NCI-H146 (cell line): ENCODE results near the gene RBBP6.

ENCODE experiments used
- DNase-seq: peaks from one replicate; lab custom pipeline; 2025; lab: John Stamatoyannopoulos, UW

The RBBP6 gene

DNA sequence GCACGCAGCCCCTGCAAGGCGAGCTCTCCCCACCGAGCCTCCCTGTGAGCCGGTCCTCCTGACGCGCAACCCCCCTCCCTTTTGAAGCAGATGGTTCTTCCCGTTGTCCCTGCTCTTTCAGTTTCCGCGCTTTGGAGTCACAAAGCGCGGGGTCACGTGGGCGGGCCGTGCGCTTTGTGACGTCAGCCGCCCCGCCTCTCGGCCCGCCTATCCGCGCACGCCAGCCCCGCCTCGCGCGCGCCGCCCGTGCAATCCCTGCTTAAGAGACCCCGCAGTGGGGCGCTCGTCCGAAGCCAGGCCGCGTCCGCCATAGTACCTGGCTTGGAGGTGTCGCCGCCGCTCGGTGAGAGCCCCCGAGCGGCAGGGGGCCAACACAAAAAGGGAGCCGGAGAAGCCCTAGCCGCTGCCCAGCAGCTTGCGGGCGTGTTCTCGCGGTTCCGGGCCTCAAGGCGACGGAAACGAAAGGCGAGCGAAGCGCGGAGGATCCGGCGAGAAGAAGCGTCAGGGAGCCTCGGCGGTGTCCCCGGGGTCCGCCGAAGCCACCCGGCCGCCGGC lies at the start of gene RBBP6:
Gene RBBP6 (plus strand): TSS at position 272 of the 555 bp plus-strand sequence. CDS start 1,061 bp downstream, outside the sequence.
- peak; percentile 97 for DNase-seq

- DNase-seq, result no peak
Observed at GRCh38 chr16:24490866-24491265, 48.5 kb upstream of the RBBP6 start.

GRCh38 chr16:24491731-24492130 lies 47.6 kb upstream of the RBBP6 start:
- DNase-seq, result no peak

- peak; percentile 43 for DNase-seq
Observed at GRCh38 chr16:24493821-24494220, 45.5 kb upstream of the RBBP6 start.

GRCh38 chr16:24495207-24495606 lies 44.2 kb upstream of the RBBP6 start:
- DNase-seq, result peak; percentile 94

DNA sequence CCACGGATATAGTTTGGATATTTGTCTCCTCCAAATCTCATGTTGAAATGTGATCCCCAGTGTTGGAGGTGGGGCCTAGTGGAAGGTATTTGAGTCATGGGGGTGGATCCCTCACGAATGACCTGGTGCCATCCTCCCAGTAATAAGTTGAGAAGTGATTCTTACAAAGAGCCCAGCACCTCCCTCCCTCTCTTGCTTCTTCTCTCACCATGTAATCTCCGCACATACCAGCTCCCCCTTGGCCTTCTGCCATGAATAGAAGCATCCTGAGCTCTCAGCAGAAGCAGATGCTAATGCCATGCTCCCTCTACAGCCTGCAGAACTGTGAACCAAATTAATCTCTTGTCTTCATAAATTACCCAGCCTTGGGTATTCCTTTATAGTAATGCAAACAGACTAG lies 41.9 kb upstream of the RBBP6 start:
- no peak for DNase-seq

- peak; percentile 60 for DNase-seq
Observed at GRCh38 chr16:24499193-24499814, 40.1 kb upstream of the RBBP6 start.

DNA sequence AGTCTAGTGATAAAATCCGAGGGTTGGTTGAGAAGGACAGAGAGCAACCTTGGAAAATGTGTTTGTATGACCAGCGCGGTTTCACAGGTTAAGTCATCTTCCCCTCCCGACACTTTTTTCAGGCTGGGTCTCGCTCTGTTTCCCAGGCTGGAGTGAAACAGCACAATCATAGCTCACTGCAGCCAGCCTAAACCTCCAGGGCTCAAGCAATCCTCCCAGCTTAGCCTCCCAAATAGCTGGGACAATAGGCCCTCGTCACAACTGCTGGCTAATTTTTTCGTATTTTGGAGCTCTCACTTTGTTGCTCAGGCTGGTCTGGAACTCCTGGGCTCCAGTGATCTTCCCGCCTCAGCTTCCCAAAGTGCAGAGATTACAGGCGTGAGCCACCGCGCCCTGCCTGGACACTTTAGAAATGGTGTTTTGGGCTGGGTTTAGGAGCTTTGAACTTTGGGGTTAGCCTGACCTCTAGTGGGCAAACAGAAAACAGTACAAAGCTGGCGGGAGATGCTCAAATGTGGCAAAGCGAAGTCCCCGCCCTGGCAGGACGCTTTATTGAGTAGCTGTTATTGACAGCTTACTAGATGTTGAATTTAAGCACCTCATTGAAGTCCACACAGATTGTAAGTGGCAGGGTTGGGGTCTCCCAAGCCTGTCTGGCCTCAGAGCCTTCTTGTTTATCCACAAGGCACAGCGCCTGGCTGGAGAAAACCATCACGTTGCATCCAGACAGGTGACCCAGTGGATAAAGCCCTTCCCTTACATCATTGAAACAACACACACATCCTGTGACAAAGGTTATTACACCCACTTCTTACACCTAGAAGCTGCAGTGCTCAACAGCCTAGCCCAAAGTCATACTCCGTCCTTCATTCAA lies 34.7 kb upstream of the RBBP6 start:
- DNase-seq, result peak; percentile 71

DNA sequence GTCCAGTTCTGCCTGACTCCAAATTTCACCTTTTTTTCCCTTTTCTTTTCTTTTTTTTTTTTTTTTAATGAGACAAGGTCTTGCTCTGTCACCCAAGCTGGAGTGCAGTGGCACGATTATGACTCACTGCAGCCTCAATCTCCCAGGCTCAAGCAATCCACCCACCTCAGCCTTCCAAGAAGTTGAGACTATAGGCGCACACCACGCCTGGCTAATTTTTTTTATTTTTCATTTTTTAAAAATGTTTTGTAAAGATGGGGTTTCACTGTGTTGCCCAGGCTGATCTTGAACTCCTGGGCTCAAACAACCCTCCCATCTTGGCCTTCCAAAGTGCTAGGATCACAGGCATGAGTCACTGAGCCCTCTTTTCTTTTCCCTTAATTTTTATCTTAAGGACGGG lies 33.4 kb upstream of the RBBP6 start:
- DNase-seq, result no peak

GRCh38 chr16:24507959-24508480 lies 31.3 kb upstream of the RBBP6 start:
- peak; percentile 18 for DNase-seq

DNA sequence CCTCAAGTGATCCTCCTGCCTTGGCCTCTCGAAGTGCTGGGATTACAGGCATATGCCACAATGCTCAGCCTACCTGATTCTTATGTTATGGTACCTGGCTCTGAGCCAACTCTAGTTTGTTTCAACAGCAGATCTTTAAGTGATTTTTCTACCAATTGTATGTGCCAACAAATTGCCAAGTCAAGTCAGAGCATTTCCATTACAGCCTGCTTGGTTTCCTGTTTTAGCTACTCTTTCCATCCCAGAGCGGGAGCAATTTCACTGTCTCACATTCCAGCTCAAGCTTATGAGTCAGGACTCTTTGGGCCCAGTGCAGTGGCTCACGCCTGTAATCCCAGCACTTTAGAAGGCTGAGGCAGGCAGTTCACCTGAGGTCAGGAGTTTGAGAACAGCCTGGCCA lies 30.8 kb upstream of the RBBP6 start:
- DNase-seq, result no peak

GRCh38 chr16:24509536-24509935 lies 29.8 kb upstream of the RBBP6 start:
- DNase-seq, result no peak

- no peak for DNase-seq
Observed at GRCh38 chr16:24511174-24511573, 28.2 kb upstream of the RBBP6 start.

DNA sequence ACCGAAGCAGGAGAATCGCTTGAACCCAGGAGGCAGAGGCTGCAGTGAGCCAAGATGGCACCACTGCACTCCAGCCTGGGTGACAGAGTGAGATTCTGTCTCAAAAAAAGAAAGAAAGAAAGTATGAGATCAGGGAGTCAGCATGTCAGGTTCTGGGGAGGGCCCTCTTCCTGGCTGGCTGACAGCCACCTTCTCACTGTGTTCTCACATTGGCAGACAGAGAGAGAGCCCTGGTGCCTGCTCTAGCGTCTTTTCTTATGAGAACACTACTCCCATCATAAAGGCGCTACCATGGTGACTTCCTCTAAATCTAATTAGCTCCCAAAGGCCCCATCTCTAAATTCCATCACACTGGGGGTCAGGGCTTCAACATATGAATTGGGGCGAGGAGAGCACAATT lies 27.6 kb upstream of the RBBP6 start:
- no peak for DNase-seq

DNA sequence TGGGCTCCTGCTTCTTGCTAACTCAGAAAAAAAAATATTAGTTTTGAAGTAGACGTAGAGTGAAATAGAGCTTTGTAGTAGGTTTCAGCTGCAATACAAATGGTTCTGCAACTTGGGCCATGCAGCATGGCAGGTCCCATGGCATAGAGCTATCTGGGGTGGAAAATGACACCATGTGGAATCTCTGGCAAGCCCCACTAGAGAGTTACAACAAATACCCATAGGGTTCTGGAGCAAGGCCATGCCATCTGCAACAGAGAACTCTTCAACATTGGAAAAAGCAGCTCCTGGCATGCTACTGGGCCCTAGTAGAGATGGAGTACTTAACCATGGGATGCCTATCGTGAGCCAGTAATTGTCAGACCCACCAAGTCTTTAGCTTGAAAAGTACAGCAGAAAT lies 25.3 kb upstream of the RBBP6 start:
- DNase-seq, result no peak

- DNase-seq, result no peak
Observed at GRCh38 chr16:24515186-24515585, 24.2 kb upstream of the RBBP6 start.

DNA sequence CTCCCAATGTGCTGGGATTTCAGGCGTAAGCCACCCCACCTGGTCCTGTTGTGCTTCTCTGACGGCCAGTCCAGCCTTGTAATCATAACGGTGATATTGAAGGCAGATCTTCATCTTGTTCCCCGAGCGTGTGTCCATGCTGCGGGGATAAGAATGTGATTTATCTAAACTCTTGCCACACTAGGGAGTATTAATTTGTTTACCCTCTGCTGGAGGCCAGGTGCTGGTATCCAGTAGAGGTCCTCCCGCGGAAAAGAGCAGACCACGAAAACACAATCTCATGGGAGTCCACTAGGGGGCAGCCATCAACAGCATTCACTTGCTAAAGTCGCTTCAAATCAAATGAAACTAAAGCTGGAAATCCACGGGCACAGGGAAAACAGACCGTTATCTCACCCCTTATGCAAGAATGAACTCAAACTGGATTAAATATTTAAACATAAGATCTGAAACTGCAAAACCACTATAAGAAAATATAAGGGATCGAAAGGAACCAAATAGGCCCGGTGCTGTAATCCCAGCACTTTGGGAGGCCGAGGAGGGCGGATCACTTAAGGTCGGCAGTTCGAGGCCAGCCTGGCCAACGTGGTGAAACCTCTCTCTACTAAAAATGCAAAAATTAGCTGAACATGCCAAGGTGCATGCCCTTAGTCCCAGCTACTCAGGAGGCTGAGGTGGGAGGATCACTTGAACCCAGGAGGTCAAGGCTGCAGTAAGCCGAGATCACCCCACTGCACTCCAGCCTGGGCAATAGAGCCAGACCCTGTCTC lies 22.3 kb upstream of the RBBP6 start:
- DNase-seq, result peak; percentile 88

- DNase-seq, result no peak
Observed at GRCh38 chr16:24518498-24518897, 20.9 kb upstream of the RBBP6 start.

DNA sequence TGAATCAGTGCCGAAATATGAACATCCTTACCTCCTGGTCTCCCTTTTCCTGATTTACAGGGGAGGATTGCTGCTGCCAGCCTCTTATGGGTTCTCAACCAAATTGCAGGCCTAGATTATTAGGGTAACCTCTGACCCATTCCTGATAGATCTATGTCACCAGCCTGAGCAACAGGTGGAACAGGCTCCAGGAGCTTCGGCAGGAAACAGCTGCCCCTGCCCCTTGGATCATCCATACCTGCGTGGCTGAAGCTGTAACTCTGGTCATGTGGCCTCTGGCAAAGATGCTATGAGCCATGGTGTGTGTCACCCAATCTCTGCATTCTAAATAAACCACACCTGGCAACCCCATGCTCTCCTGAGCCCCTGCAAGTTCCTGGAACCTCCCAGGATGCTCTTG lies 18.4 kb upstream of the RBBP6 start:
- DNase-seq, result no peak

DNA sequence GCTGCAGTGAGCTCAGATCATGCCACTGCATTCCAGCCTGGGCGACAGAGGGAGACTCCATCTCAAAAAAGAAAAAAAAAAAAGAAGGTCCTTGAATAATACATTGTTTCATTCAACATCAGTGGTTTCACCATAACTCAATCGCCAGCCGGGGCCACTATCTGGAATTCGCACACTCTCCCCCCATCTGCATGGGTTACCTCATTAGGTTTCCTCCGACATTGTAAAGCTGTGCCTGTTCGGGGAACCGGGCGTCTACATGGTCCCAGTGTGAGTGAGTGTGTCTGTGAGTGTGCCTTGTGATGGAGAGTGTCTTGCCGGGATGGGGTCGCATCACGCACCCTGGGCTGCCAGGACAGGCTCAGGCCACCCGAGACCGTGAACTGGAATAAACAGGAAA lies 16.6 kb upstream of the RBBP6 start:
- DNase-seq, result no peak

DNA sequence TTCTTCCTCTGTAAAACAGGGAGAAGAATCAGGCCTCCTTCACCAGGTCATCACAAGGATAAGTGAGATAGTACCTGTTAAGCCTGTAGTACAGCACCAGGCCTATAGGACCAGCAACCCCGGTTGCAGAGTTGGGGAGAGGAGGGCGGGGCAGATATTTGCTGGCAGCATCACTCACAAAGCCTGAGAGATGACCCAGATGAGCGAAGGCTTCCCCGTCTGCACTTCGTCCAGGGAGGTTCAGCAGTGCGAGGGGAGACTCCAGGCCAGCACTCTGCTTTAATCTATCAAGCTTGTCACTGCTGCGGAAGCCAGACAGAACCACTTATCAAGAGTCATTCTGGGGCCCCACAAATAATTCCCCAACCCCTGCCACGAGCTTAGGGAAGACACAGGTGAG lies 15.8 kb upstream of the RBBP6 start:
- no peak for DNase-seq
